Measurements from ENCODE around the gene HIVEP1.

GRCh38 chr6:12110523-12111362 lies 98.6 kb downstream of the HIVEP1 start:
- TF ChIP-seq EZH2phosphoT487 (IDR thresholded peaks at IDR 0.05; ENCODE audit: borderline replicate concordance, low read length): no peak
- TF ChIP-seq, protein P1, sequence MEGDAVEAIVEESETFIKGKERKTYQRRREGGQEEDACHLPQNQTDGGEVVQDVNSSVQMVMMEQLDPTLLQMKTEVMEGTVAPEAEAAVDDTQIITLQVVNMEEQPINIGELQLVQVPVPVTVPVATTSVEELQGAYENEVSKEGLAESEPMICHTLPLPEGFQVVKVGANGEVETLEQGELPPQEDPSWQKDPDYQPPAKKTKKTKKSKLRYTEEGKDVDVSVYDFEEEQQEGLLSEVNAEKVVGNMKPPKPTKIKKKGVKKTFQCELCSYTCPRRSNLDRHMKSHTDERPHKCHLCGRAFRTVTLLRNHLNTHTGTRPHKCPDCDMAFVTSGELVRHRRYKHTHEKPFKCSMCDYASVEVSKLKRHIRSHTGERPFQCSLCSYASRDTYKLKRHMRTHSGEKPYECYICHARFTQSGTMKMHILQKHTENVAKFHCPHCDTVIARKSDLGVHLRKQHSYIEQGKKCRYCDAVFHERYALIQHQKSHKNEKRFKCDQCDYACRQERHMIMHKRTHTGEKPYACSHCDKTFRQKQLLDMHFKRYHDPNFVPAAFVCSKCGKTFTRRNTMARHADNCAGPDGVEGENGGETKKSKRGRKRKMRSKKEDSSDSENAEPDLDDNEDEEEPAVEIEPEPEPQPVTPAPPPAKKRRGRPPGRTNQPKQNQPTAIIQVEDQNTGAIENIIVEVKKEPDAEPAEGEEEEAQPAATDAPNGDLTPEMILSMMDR (conservative IDR thresholded peaks at IDR 0.05; ENCODE audit: low read depth, low read length): no peak
- TF ChIP-seq EZH2 (IDR thresholded peaks at IDR 0.05; ENCODE audit: low read length, unreplicated experiment): no peak
